HepG2 (cell line): ENCODE data around the gene KIF13A.

Experiments used
- ATF2 ChIP-seq: sonication (generic); formaldehyde crosslinking; IDR thresholded peaks from 2 replicates; pipeline ENCODE4 v1.4.0; 2020; ENCODE audit warnings: missing genetic modification reagents
- CEBPZ ChIP-seq: IDR thresholded peaks from 2 replicates; pipeline ENCODE4 v1.6.1; 2012; ENCODE audit warnings: low read length, improper control_type of control experiment
- CTCF ChIP-seq: sonication (generic); formaldehyde crosslinking; IDR thresholded peaks from 2 replicates; pipeline ENCODE4 v1.5.0; 2020; ENCODE audit warnings: mild to moderate bottlenecking, missing genetic modification reagents, moderate library complexity
- FOXP4 ChIP-seq: sonication (generic); formaldehyde crosslinking; IDR thresholded peaks from 2 replicates; pipeline ENCODE4 v1.4.0; 2020; ENCODE audit warnings: missing genetic modification reagents
- PATZ1 ChIP-seq: sonication (generic); formaldehyde crosslinking; IDR thresholded peaks from 2 replicates; pipeline ENCODE4 v1.4.0; 2020; ENCODE audit warnings: missing genetic modification reagents
- SMC3 ChIP-seq: IDR thresholded peaks from 2 replicates; pipeline ENCODE4 v1.6.1; 2011; ENCODE audit warnings: low read length, improper control_type of control experiment
- TAF1 ChIP-seq: sonication (generic); formaldehyde crosslinking; IDR thresholded peaks from 2 replicates; pipeline ENCODE4 v1.4.0; 2020; ENCODE audit warnings: missing genetic modification reagents
- ZNF232 ChIP-seq: sonication (generic); formaldehyde crosslinking; IDR thresholded peaks from 2 replicates; pipeline ENCODE4 v1.4.0; 2020; ENCODE audit warnings: missing genetic modification reagents, borderline replicate concordance
- ZNF597 ChIP-seq: sonication (generic); formaldehyde crosslinking; IDR thresholded peaks from 2 replicates; pipeline ENCODE4 v1.5.0; 2020; ENCODE audit warnings: missing genetic modification reagents

GRCh38 chr6:17902974-17903373 lies 84.5 kb downstream of the KIF13A start:
- no peak for TF ChIP-seq FOXP4 (CRISPR knock-in tag)
- TF ChIP-seq TAF1 (CRISPR knock-in tag): no peak
- no peak for TF ChIP-seq ZNF597 (CRISPR knock-in tag)
- no peak for TF ChIP-seq ATF2 (CRISPR knock-in tag)
- no peak for TF ChIP-seq CTCF (CRISPR knock-in tag)
- TF ChIP-seq PATZ1: no peak
- TF ChIP-seq SMC3: no peak
- no peak for TF ChIP-seq CEBPZ
- no peak for TF ChIP-seq ZNF232
